Right renal cortex interstitium (tissue), 3 donors: ENCODE measurements around the gene SHF. TPM values are rescaled to one million over a fixed set of nuclear protein-coding genes. Genes with fewer than 3 reads are reported as not detected.

Source experiments
- DNase-seq, 3 donors: peaks; one replicate each; pipeline ENCODE4 v3.0.0-alpha.2; 2013; ENCODE audit warnings: low read depth in 3 of 3, low spot score in 2 of 3
- polyA plus RNA-seq, 3 donors: library from polyadenylated mRNA; unstranded; fragments of 120-200 nt; gene quantifications; one replicate each; pipeline ENCODE4 v1.2.1, GENCODE V29; 2013; ENCODE audit not compliant: insufficient read length in 3 of 3

SHF gene
- polyA plus RNA-seq, 3 donors: 13.0 to 16.0 (median 15.3) TPM

DNA sequence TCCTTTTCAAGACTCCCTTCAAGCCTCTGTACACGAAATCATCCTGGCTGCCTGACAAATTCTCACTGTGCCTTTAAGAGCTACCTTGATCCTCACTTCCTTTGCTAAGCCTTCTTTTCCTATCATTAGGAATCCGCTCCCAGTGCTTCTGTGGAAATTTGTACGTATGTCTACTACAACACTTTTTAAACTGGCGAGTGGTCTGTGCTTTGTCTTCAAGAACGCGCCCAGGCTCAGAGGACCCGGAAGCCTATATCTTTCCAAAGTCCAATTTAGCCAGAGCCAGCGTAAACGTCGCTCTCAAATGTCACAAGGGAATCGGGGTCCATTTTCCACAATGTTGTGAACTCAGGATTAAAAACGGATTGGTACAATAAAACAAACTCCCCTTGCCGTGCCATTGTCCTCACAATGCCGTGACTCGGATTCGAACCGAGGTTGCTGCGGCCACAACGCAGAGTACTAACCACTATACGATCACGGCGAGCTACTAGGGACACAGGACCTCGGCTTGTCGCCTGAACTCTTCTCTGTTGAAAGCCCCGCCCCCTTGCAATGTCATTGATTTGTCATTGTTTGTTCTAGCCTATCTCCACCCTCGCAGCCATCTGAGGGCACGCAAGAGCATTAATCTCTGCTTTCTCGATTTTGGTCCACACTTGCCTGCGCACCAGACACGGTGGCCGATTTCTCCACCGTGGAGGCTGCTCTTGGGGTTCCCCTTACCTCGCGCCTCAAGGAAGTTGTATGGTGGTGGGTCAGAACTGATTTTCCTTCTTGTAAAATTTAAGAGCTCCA, 12.4 kb upstream of the SHF start:
- peak; percentile 91 to 96 (median 94) for DNase-seq

DNA sequence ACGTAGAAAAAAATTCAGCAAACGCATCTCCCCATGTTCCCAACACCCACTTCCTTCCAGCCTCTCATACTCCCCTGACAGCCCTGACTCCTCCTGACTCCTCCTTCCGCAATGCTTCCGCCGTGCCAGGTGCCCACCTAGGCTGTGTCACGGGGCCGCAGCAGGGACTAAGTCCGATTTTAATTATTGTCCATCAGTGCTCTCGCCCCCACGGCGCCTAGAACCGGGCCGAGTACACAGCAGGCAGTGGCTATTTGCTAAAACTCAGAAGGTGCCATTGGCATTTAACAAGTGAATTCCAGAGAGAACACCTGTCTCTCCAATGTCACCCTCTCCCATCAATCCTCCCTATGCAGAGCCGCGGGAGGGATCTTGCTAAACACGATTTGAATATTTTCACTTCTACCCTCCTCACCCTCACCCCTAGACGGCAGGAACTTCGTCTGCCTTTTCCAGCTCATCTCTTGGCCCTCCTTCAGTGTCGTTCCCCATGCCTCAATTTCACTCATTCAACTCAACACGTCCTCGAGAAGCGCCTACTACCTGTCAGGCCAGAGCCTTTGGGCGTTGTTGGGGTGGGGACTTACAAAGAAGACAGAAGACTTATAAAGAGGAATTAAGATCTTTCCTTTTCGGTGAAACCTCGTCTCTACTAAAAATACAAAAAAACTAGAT, 11.5 kb upstream of the SHF start:
- no peak for DNase-seq

DNA sequence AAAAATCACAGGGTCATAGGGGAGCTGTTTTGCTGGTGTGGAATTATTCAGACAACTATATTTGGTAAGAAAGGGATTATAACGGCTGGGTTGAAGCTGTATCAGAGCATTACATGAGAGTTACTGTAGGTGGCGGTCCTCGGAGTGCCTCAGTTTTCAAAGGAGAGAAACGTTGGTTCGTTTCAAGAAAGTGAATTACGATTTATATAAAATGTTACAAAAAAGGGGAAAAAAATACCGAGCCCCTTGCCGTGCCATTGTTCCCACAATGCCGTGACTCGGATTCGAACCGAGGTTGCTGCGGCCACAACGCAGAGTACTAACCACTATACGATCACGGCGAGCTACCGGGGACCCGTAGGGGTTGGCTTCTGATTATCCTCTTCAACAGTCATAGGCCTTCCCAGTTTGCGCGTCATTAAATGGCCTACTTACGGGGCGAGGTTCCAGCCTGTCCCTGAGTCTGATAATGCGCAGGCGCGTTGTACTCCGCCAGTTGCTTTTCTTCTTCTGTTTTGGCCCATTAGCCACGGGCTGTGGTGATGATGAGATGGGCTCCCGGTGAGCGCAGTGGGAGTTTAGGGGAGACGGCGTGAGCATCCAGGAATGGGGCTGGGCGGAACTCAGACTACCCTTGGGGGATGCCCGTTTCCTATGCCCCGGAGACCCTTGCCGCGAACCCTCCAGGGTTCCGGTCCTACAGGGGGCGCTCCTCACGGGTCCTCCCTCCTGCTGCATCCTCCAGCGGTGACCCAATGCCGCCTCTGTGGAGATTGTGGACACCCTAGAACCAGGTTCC, 10.8 kb upstream of the SHF start:
- DNase-seq: peak; percentile 97 to 100 (median 99)

DNA sequence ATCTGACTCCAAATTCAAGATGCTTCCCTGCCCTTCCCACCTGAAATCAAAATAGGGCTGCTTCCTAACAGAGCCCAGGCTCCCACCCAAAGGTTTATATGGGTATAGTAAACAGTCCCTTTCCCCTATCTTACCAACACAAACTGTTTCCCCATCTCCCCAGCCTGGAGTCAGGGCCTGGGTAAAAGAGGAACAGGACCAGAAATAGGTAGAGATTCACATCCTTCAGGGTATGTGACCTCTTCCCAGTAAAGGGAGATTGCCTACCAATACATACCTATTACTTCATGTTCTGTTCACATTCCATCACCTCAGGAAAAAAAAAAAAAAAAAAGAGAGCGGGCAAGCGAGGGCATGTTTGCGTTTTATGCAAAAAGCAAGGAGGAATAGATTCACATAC, 9.7 kb upstream of the SHF start:
- DNase-seq: no peak

DNA sequence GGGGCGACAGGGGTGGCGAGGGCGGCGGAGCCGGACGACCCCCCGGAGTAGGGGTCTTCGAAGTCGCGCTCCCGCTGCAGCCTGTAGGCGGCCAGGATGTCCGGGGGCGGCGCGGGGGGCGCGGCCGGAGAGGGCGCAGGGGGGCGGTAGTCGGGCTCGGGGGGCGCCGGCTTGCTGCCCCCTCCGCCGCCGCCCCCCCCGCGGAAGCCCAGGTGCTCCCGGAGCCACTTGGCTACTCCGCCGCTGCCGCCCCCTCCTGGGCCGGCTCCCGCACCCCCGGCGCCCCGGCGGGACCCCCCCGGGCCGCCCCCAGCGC, 230 bp downstream of the SHF start:
- DNase-seq: no peak

GRCh38 chr15:45186771-45187577, 792 bp downstream of the SHF start:
- DNase-seq: no peak

GRCh38 chr15:45185903-45186770, 1.6 kb downstream of the SHF start:
- DNase-seq: no peak

DNA sequence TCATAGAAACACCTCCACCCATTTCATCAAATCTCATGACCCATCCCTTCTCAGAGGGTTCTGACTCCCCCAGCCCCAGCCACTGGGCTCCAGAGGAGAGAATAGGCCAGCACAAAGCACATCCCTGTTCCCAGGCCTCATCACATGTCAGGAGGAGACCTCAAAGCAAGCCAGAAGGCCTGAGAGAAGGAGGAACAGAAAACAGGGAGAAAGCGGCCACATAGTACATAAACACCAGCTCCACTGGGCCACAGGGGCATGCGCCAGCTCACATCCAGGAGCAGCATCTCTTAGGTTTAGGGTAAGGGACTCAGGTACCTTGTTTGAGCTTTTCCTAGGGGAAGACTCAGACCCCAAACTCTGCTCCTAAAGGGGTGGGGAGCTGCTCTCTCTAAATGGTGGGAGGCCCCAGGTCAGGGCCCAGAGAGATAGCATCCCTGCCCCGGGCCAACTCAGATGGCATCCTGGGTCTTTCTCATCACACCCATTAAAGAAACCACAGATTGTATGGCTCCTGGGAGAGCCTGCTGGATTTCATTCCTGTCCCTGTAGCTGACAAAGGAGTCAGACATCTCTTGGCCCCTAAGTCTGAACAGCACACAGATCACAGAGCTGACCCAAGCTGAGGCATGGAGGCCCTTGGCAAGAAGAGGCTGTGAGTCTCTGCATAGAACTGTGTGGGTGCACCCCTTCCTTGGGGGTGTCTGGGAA, 2.5 kb downstream of the SHF start:
- no peak for DNase-seq

DNA sequence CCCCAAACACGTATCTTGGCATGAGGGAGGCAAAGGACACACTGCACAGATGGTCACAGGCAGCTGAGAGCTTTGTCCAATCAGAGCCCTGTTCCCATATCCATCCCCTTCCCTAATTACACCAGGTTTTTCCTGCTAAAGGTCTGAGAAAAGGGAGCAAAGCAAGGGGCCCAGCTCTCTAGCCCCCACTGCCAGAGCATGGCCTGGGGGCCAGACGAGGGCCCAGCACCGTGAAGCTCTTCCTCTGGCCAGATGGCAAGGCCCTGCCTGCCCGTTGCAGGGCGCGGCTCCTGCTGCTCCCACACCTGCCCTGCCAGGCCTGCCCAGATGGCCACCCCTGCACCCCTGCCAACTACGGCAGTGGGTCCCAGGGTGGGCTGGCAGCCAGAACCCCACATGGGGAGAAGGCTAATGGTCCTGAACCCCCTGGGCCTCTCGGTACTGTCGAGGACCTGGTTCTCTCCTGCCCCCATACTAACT, 3.2 kb downstream of the SHF start:
- no peak for DNase-seq

GRCh38 chr15:45183511-45183910, 4.3 kb downstream of the SHF start:
- no peak for DNase-seq

DNA sequence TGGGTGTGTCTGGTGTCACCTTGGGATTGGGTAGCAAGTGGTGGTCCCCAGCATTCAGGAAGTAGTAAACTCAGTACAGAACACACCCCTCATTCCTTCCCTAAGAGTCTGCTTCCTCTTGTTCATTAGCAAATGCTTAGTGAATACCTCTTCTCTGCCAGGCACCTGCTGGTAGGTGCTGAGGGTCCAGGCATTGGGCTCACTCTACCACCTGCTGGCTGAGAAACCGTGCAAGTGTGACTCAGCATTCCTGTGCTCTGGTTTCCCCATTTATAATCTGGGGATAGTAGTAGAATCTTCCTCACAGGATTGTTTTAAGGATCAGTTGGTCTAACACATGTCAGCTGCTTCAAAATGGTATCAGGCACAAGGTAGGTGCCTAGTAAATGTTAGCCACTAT, 4.8 kb downstream of the SHF start:
- no peak for DNase-seq

- no peak for DNase-seq
These were observed 6.1 kb downstream of the SHF start for GRCh38 chr15:45181491-45182285.

DNA sequence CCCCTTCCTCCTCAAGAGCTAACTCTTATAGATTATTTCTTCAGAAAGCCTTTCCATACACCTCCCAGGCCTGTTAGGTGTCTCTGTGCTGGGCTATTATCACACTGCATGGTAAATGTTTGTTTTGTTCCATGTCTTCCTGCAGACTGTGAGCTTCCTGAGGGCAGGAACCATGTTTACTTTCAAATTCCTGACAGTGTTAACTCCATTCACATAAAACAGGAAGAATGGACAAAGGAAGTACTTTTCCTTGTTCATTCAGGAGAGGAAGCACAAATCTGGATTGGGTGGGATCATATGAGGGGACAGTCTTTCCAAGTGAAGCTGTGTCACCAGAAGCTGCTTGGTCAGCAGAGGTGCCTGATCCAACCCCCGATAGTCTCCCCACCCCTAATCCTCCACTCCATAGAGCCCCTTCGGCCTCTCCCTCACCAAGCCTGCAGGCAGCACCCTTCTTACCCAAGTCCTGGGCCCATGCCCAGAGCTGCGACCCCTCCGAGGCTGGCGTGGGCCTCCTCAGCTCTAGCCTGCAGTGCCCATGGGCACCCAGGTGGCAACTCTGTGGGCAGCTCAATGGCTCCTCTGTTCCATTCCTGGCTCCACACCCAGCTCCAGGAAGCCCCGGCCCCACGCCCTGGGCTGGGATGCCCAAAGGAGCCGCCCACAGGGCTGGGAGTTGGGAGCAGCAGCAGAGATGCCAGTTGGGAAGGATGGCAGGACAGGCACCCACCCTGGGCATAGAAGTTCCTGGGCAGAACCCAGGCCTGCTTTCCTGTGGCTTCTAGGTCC, 6.9 kb downstream of the SHF start:
- no peak for DNase-seq

DNA sequence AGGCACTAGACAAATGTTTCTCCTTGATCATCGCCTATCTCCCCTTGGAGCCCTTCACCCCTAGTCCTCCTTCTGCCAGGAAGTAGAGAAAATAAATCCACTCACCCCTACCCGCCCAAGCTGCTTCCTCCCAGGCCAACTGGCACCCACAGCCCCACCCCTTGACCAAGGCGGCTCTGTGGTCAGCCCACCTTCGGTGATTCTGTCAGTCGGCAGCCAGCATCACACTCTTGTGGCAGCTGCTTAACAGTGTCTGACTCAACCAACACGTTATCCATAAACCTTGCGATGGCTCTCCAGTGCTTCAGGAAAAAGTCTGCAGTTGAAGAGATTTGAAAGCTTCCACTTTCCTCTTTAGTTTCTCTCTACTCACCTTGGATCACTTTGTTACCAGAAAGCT, 7.6 kb downstream of the SHF start:
- DNase-seq: no peak

DNA sequence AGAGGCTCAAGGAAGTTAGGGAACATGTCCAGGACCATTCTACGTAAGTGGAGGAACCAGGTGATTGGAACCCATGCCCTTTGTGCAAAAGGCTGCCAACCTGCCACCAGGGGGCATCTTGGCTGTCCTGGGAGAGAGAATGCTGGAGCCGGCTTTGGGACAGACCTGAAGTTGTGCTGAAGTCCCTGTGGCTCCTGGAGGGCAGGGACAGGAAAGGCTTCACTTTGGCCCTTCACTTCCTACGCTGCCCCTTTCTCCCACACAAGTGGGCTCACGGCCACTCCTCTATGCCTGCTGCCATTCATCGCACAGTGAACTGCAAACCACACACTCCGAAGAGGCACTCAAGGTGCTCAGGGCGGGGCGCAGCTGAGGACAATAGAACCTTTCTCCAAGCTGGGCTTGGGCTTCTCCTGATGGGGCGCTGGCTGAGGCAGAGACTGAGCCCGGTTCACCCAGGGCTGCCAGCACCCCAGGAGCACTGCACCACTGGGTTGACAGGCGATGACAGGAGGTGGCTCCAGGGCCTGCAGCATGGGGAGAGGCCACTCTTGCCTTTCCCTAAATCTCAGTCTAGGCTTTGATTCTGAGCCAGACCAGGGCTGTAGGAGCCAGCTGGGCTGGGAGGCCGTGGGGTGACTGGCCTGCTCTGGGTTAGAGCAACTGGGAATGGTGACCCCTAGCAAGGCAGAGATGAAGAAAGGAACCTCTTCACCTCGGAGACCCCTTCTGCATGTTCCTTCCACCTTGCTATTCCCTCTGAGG, 8.4 kb downstream of the SHF start:
- DNase-seq: no peak

DNA sequence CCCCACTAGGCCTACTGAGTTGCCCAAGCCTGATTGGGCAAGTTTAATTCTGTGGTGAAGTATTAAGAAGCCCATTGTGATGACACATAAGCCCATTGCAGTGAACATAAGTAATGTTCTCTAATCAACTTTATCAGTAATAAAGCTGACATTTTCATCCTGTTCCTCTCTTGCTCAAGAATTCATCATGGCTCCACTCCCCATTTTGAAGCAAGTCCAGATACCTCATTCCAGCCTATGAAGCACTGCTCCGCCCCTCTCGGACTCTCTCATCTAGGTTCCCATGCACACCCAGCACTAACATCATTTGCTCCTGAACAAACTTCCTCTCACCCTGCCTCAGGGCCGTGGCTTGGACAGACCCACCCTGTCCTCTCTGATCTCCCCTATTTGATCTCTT, 10.5 kb downstream of the SHF start:
- no peak for DNase-seq

GRCh38 chr15:45174577-45174976, 13.2 kb downstream of the SHF start:
- no peak for DNase-seq
